ENCODE results near the gene BTBD1.

GRCh38 chr15:83100097-83100646 lies 33.1 kb upstream of the BTBD1 start:
- no peak for TF ChIP-seq CTCF (IDR thresholded peaks at IDR 0.05; ENCODE audit: insufficient read depth, low read length)
- TF ChIP-seq SPI1 (IDR thresholded peaks at IDR 0.05; ENCODE audit: borderline replicate concordance, low read depth): peak; percentile 64
- no peak for TF ChIP-seq POLR2AphosphoS5 (IDR thresholded peaks at IDR 0.05; ENCODE audit: low read depth)
- no peak for TF ChIP-seq REST (IDR thresholded peaks at IDR 0.05; ENCODE audit: insufficient replicate concordance, low read depth)

Data from HL-60 (cell line).